GM08714 (cell line): ENCODE measurements around the gene PPP2R5B.

Experiments
- H3K4me3 ChIP-seq: fragments of 200-500 bp; sonication (Bioruptor generic); 2 replicates; pipeline ENCODE4 v1.5.1; 2014; ENCODE audit warnings: mild to moderate bottlenecking, low read length, inconsistent platforms
- ZNF274 ChIP-seq: IDR thresholded peaks from 2 replicates; pipeline ENCODE4 v1.6.1; 2012; ENCODE audit warnings: mild to moderate bottlenecking, low read depth, low read length

PPP2R5B gene

DNA sequence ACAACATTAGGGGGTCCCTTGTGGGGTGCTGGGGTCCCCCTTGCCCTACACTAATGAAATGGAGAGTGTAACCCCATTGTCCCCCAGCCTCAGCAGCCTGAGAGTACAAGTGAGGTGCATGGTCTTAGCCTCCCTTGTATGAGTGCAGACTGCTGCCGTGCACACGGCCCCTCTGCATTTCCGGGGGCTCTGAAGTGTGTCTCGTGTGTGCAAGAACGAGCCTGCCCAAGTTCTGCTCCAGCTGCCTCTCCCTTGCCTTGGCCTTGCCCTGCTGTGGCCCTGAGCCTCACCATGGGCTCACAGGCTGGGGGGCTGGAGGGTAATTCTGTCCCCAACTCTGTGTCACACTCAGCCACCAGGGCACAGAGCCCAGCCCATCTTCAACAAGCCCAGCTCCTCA lies 40.9 kb upstream of the PPP2R5B start:
- TF ChIP-seq ZNF274, result no peak
- no peak overlapping the region for H3K4me3 ChIP-seq

DNA sequence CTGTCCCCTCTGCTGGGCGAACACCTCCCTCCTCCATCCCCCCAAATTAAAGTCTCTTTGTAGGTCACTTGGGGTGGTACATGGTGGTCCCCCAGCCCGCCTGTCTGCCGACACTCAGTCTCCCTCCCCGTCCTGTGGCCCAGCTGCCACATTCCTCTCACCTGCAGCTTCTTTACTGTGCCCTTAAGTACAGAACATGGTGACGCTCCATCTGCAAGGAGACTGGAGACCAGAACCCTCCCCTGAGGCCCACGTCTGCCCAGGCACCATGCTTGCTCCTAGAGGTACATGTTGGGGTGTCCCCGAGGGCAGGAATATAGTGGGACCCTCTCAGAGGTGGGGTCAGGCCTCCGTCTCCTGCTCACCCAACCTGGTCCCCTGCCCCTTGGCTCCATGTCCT lies 40.5 kb upstream of the PPP2R5B start:
- no peak for TF ChIP-seq ZNF274
- H3K4me3 ChIP-seq, result no peak overlapping the region

DNA sequence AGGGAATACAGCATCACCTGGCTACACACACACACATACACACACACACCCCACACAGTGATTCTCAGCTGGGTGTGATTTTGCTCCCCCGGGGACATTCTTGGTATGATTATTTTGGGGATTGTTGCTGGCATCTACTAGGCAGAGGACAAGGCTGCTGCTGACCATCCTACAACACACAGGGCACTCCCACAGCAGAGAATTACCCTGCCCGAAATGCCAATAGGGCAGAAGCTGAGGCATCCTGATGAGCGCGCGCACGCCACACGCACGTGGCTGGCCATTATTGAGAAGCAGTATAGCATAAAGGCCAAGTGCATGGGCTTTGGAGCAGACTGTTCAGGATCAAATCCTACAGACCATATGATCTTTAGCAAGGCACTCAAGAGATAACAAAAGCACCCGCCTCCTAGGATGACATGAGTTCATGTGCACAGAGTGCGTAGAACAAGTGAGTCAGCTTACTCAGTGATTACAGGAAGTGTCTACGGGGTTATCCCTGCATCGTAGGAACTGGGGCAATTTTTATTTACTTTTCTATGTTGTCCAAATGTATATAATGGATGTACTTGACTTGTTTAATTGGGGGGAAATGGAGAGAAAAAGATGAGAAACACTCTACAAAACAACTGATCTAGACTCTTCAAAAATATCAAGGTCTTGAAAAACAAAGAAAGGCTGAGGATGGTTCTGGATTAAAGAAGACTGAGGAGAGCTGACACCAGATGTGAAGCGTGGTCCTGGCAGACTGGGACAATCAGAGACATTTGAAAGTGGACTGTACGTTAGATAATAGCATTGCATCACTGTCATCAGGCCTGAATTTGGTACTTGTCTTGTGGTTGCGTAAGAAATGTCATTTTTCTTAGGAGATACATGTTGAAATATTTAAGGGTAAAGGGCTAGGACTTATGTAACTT lies 38.9 kb upstream of the PPP2R5B start:
- no peak for TF ChIP-seq ZNF274
- no peak overlapping the region for H3K4me3 ChIP-seq

DNA sequence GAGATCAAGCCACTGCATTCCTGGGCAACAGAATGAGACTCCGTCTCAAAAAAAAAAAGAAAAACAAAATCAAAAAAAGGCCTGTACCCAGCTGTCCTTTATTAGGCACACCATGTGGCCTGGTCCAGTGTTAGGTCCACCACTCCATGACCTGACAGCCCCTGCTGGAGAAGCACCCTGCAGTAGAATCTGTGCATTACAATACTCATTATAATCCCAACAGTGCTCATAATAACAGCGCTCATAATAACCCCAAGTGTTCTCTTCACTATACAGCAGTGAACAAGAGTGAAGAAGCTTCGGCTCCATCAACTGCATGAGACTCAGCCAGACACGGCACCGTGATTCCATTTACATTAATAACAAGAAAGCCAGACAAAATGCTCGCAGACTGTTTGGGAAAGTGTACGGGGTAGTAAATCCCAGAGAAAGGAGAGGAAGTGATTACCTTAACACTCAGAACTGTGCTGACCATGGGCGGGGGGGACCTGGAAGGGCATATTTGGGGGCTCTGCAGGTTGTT lies 37.2 kb upstream of the PPP2R5B start:
- H3K4me3 ChIP-seq, result no peak overlapping the region
- TF ChIP-seq ZNF274, result no peak

DNA sequence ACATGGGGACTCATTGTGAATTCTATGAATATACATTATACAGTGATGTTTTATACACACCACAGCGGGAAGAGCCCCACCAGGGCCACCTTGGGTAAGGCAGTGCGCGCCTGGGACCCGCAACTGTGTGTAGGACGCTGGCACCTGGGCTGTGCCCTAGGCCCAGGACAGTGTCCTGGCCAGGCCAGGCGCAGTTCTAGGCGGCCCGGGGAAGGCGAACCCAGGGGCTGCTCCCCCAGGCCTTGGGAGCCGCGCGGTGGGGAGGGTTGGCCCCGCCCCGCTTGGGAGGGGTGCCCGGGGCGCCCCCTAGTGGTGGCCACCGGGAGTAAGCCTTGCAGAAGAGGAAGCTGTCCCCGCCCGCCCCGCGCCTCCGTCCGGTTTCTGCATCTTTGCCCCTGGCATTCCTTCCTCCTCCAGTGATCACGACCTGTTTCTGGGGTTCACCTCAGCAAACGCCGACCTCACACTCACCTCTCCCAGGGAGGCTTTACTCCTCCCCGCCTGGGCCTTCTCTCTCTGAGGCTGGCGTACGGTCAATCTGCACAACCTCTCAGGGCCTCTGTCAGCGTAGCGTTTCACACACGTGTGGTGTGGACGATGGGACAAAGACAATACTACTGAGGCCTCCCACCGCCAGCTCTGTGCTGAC lies 36.6 kb upstream of the PPP2R5B start:
- no peak for TF ChIP-seq ZNF274
- no peak overlapping the region for H3K4me3 ChIP-seq

DNA sequence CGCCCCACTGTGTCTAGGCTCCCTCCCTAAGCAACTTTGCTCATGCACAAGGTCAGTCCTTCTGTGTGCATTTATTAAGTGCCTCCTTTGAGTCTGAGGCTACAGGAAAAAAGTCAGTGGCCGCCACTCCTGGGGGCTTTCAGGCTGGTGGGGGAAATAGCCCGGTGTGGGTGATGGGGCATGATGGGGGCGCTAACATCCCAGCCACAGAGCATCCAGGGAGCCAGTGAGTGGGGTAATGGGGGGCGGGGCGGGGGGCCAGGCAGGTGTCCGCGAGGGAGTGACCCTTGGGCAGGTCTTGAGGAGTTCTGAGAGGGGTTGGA lies 36.1 kb upstream of the PPP2R5B start:
- H3K4me3 ChIP-seq, result no peak overlapping the region
- no peak for TF ChIP-seq ZNF274

DNA sequence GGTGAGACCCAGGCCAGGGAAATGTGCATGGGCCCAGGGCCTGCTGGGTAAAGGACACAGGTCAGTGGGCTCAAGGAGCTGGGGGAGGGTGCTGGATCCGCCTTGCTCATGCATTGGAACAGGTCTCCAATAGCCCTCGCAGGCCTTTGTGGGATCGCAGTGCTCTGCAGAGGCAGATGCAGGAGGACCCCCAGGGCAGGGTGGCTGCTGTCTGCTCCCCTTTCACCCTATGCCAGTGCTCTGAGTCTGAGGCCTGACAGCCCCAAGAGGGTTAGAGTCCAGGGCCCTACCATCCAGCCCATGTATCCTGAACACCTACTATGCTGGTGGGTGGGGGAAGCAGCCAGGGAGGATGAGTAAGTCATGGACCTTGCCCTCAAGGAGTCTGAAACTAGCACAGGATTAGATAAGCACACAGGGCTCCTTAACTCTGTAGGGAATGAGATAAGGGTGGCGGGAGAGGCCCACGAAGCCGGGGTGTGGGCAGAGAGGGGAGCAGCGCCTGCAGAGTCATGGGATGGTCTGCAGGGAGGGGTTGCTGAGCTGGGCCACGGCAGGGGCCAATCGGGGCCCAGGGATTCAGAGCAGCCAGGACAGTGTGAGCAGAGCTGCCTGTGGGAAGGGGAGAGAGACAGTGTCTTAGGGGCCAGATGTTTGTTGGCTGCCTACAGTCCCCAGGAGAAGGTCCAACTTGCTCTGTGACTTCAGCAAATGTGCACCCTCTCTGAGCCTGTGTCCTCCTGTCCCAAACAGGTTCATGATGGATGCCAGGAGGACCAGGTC lies 35.6 kb upstream of the PPP2R5B start:
- TF ChIP-seq ZNF274, result no peak
- no peak overlapping the region for H3K4me3 ChIP-seq

DNA sequence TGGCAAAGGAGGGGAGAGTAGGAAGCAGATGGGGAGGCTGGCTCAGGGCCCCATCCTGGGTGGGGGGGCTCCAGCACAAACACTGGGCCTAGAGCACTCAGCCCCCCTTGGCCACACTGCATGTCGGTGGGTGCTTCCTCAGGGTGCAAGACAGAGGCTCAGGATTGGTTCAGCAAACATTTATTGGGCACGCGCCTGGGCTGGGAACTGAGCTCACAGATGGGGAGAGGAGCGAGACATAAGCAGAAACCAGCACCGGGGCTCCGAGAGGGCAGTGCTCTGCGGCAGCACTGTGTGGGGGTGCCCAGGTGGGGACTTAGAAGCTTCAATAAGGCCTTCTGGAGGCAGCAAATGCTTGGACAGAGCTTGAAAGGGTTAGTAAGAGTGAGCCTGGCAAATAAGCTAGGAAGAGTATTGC lies 34.0 kb upstream of the PPP2R5B start:
- no peak for TF ChIP-seq ZNF274
- no peak overlapping the region for H3K4me3 ChIP-seq

DNA sequence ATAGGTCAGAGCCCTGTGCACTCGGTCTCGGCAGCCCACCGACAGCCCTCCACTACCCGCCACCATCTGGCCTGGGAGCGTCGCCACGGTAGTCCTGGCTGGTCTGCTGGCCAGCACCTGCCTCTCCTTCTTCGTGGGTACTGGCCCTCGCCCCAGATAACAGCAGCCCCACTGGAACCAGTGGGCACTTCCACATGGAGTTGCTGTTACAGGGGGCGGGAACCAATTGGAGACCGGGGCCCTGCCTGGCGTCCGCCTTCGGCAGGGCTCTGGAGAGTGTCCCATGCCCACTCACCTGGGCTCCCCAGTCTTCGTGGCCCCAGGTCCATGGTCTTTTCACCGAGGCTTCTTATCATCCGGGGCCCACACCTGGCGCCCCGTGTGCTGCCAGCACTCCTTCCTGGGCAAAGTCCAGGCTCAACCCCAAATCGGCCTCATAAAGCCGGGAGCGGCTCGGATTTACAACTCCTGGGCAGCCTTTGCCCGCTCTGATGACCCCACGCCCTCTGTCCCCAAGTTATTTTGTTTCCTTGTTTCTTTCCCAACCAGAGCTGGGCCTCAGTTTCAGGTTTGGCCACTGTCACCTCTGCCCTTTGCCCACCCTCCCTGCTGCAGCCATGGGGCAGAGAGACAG lies 33.2 kb upstream of the PPP2R5B start:
- no peak for TF ChIP-seq ZNF274
- H3K4me3 ChIP-seq, result no peak overlapping the region

DNA sequence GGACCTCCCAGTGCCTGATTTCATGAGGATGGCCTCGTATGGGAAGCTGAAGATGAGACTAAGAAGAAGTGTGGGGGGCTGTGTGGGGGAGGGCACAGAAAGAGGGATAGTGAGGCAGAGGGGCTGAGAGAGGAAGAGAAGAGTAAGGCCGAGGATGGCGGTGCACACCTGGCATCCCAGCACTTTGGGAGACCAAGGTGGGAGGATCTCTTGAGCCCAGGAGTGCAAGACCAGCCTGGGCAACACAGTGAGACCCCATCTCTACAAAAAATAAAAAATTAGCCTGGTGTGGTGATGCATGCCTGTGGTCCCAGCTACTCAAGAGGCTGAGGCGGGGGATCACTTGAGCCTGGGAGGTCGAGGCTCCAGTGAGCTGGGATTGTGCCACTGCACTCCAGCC lies 32.6 kb upstream of the PPP2R5B start:
- no peak for TF ChIP-seq ZNF274
- no peak overlapping the region for H3K4me3 ChIP-seq

DNA sequence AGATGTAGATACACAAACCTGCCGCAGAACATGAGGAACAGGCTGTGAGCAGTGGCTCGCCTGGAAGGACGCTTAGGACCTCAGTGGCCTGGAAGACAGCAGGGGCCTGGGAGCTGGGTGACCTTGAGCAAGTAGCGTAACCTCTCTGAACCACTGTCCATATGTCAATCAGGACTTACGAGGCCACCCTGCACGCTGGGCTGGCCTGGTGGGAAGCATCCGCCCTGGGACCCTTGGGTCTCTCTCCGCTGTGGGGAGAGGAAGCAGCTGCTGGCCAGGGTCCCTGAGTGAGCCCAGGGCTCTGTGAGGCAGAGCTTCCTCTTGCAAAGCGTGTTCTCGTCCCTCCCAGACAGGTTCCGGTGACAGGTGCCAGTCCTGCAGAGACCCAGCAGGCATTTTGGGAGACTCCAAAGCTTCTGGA lies 32.1 kb upstream of the PPP2R5B start:
- H3K4me3 ChIP-seq, result no peak overlapping the region; the same call in 1 of the 2 replicates
- TF ChIP-seq ZNF274, result no peak

DNA sequence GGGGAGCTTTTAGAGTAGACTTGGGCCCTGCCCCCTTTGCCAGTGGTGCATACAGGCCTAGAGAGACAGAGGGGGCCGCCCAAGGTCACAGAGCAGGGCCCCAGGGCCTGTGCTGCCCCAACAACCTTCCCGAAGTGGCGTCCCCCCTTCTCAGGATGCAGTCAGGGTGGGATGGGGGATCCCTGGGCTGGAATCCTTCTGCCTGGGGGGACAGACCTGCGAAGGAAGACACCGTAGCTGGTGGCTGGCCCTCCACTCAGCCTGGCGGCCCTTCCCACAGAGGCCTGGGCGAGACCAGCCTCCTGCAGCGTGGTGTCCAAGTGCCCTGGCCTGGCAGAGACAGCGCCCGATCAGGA lies 31.7 kb upstream of the PPP2R5B start:
- no peak for TF ChIP-seq ZNF274
- peak overlapping the region; percentile 9; the same call in 1 of the 2 replicates for H3K4me3 ChIP-seq

DNA sequence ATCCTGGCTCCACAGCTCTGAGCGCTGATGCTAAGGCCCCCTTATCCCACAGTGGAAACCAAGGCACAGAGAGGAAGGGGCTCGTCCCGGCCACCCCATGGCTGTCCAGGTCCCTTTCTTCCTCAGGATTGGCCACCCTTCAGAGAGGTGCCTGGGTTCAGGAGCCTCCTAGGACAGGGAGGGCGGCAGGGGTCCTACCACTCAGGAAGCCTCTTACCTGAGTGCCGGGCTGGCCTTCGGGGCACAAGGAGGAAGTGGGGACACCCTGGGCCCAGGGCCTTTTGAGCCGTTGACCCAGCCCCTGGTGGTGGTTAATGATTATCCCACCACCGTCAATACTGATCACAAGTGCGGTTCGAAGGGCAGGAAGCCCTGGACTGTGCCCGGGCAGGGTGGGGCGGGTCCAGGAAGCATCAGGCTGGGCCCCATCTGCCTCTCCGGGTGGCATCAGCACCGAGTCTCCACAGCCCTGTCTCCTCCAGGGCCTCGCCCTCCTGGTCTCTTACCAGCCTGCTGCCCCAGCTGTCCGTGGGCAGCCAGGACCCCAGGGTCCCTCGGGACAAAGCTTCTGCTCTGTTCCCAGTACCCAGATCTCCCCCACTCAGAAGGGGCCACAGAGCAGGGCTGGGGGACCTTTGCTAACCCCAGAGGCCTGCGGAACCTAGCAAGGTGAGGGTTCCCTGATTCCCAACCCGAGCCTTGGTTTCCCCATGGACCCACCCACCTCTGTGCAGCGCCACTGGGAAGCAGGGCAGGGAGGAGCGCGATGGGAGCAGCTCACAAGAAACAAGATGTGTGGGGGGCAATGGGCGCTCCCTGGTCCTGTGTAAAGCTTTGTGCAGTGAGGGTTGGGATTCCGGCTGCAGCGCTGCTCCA lies 31.1 kb upstream of the PPP2R5B start:
- no peak for TF ChIP-seq ZNF274
- peak overlapping the region; percentile 9; the same call in 1 of the 2 replicates for H3K4me3 ChIP-seq
